Ovary (tissue), 3 donors: ENCODE data around the gene PWWP2B.

Experiments
- CTCF ChIP-seq, 3 donors: fragments of 450-650 bp in 2 of 3; fragments of 200-600 bp in 1 of 3; IDR thresholded peaks; one replicate each; pipeline versions ENCODE4 v1.5.1 to v1.8.0; 2016 to 2022; ENCODE audit warnings: antibody characterized with exemption in 3 of 3, mild to moderate bottlenecking in 1 of 3
- POLR2A ChIP-seq: fragments of 450-650 bp; IDR thresholded peaks from one replicate; pipeline ENCODE4 v1.6.1; 2017; ENCODE audit warnings: antibody characterized with exemption, mild to moderate bottlenecking, moderate library complexity
- donor health status: DM: no; HTN: no; CAD: no.

- TF ChIP-seq CTCF (IDR thresholded peaks at IDR 0.05) (no peak), POLR2A (no peak)
Observed at GRCh38 chr10:132406750-132407149, 9.8 kb downstream of the PWWP2B start.
